Right lobe of liver (tissue), 6 donors: ENCODE data around the gene ABHD1. TPM values are rescaled to one million over a fixed set of nuclear protein-coding genes. Genes with fewer than 3 reads are reported as not detected.
A peak's percentile ranks its signal among the peaks of the same experiment; 100 is the strongest.

ENCODE experiments used
- ATAC-seq, 4 donors: fragments of 200-7000 bp; cut with Tn5 transposase; one replicate each; pipeline ENCODE4 v1.9.1; 2020; ENCODE audit warnings: mild to moderate bottlenecking in 4 of 4, moderate library complexity in 4 of 4
- DNase-seq, 3 donors: peaks; one replicate each; pipeline ENCODE4 v3.0.0-alpha.2; 2020
- H3K27ac ChIP-seq, 3 donors: fragments of 200-600 bp; one replicate each; pipeline ENCODE4 v1.8.0; 2022
- H3K27me3 ChIP-seq, 2 donors: fragments of 200-600 bp; one replicate each; pipeline ENCODE4 v1.8.0; 2022
- H3K36me3 ChIP-seq, 4 donors: fragments of 200-600 bp; sonication (generic) in 1 of 4; one replicate each; pipeline versions ENCODE4 v1.5.1 to v1.8.0; 2017 to 2022; ENCODE audit warnings: control low read depth in 1 of 4
- H3K4me1 ChIP-seq, 4 donors: fragments of 200-600 bp; sonication (generic) in 1 of 4; one replicate each; pipeline versions ENCODE4 v1.5.1 to v1.8.0; 2017 to 2022; ENCODE audit warnings: control low read depth in 1 of 4
- H3K4me3 ChIP-seq, 3 donors: fragments of 200-600 bp; one replicate each; pipeline ENCODE4 v1.8.0; 2022
- H3K9me3 ChIP-seq, 4 donors: fragments of 200-600 bp; sonication (generic) in 1 of 4; one replicate each; pipeline versions ENCODE4 v1.5.1 to v1.8.0; 2017 to 2022; ENCODE audit warnings: control low read depth in 1 of 4
- CTCF ChIP-seq, 4 donors: fragments of 200-600 bp in 3 of 4; fragments of 450-650 bp in 1 of 4; IDR thresholded peaks; one replicate each; pipeline versions ENCODE4 v1.5.1 to v1.8.0; 2016 to 2022; ENCODE audit warnings: antibody characterized with exemption in 4 of 4, mild to moderate bottlenecking in 2 of 4
- POLR2A ChIP-seq: fragments of 450-650 bp; IDR thresholded peaks from one replicate; pipeline ENCODE4 v1.6.1; 2017; ENCODE audit warnings: antibody characterized with exemption, mild to moderate bottlenecking
- WGBS: methylation state at CpG from one replicate; pipeline ENCODE4 v1.1.6; 2018; ENCODE audit warnings: low coverage, low lambda C conversion rate; ENCODE audit not compliant: insufficient coverage; ENCODE audit errors: missing lambda C conversion rate; 5-methylcytosine and 5-hydroxymethylcytosine counted together
- intact Hi-C, 2 donors: fragments of 100-400 bp; cut with DNase I; formaldehyde crosslinking; loops; one replicate each; pipeline versions ENCODE4 v1.11.2 to v1.14.1; 2022
- total RNA-seq, 6 experiments: library from RNA; depleted of rRNA in 2 of 6; stranded (reverse); fragments of >200 nt in 2 of 6; fragmentation: NEBNext Ultra II Directional in 3 of 6; extraction: Animal tissue kit (Norgen Biotek cat#: 25700) in 3 of 6; gene quantifications; one replicate each; pipeline versions ENCODE4 v1.1.0 to v1.2.4, GENCODE V29; 2016 to 2023
- donor health status: DM: no; HTN: yes; CAD: no.
- donor health status: DM: no; HTN: no; CAD: no.
- donor health status: DM: no; HTN: no; CAD: no.
- donor health status: DM: no; HTN: yes; CAD: no.
- donor health status: DM: no; HTN: yes; CAD: no.

Gene ABHD1
- total RNA-seq, 6 experiments from 2014 or later: 0.74 to 3.2 (median 1.1) TPM

- Histone ChIP-seq H3K4me3 (no peak overlapping the region), H3K27ac (no peak overlapping the region), H3K9me3 (no peaks in the 10 kb centered on the region), H3K27me3 (no peaks in the 10 kb centered on the region), H3K4me1 (peaks cover 0 to 24% (median 3%) of the 10 kb centered on the region in 4 donors), H3K36me3 (no peaks in the 10 kb centered on the region)
- intact Hi-C loops: no loop called here
- DNase-seq (no peak), ATAC-seq (no peak)
- TF ChIP-seq CTCF (IDR thresholded peaks at IDR 0.05) (no peak), POLR2A (no peak)
- 100% methylated on average over 7 of the region's 7 CpGs for WGBS
Measured at GRCh38 chr2:27122791-27123190, 824 bp upstream of the ABHD1 start.

GRCh38 chr2:27125104-27125503 is 1.5 kb downstream of the ABHD1 start:
- Histone ChIP-seq H3K27ac (no peak overlapping the region), H3K27me3 (no peaks in the 10 kb centered on the region), H3K4me3 (no peak overlapping the region), H3K36me3 (peaks cover 0 to 7% (median under 1%) of the 10 kb centered on the region in 4 donors), H3K4me1 (peaks cover 0 to 15% (median 3%) of the 10 kb centered on the region in 4 donors), H3K9me3 (no peaks in the 10 kb centered on the region)
- ATAC-seq: no peak
- 89% methylated on average over 2 of the region's 3 CpGs for WGBS
- TF ChIP-seq CTCF (IDR thresholded peaks at IDR 0.05): no peak
- TF ChIP-seq POLR2A: no peak
- no peak for DNase-seq
- intact Hi-C loops: no loop called here

GRCh38 chr2:27126252-27126710 is 2.7 kb downstream of the ABHD1 start:
- Histone ChIP-seq H3K27ac (peak overlapping the region; percentile 27 to 58 (median 28)), H3K27me3 (no peaks in the 10 kb centered on the region), H3K4me3 (no peak overlapping the region), H3K9me3 (no peaks in the 10 kb centered on the region), H3K4me1 (peaks cover 0 to 15% (median 3%) of the 10 kb centered on the region in 4 donors), H3K36me3 (peaks cover 0 to 19% (median 11%) of the 10 kb centered on the region in 4 donors)
- ATAC-seq (peak; percentile 55 to 68 (median 64)), DNase-seq (peak in 1 of 3 donors; percentile 78)
- TF ChIP-seq POLR2A (no peak), CTCF (IDR thresholded peaks at IDR 0.05) (no peak)
- 28% methylated on average over 5 of the region's 5 CpGs for WGBS
- intact Hi-C loops: no loop called here

- no peaks in the 10 kb centered on the region for H3K27me3 ChIP-seq
- 82% methylated on average over 6 of the region's 9 CpGs for WGBS
- TF ChIP-seq POLR2A: no peak
- no peak for TF ChIP-seq CTCF (IDR thresholded peaks at IDR 0.05)
- H3K9me3 ChIP-seq: no peaks in the 10 kb centered on the region
- H3K36me3 ChIP-seq: peaks cover 0 to 29% (median 19%) of the 10 kb centered on the region in 4 donors
- DNase-seq (no peak), ATAC-seq (no peak)
- H3K4me1 ChIP-seq: peaks cover 0 to 17% (median 5%) of the 10 kb centered on the region in 4 donors
- intact Hi-C loops: no loop called here
- no peak overlapping the region for H3K4me3 ChIP-seq
- no peak overlapping the region for H3K27ac ChIP-seq
Measured at GRCh38 chr2:27127883-27128667, 4.5 kb downstream of the ABHD1 start.
